Activated T-cell treated with anti-CD3 and anti-CD28 coated beads, Interleukin-2, amount 50 U/mL, for 1 hour (primary cell): ENCODE data around the gene TSC1.
A peak's percentile ranks its signal among the peaks of the same experiment; 100 is the strongest.

Experiments
- DNase-seq: peaks from one replicate; pipeline ENCODE4 v3.0.0-alpha.2; 2020

The TSC1 gene

DNA sequence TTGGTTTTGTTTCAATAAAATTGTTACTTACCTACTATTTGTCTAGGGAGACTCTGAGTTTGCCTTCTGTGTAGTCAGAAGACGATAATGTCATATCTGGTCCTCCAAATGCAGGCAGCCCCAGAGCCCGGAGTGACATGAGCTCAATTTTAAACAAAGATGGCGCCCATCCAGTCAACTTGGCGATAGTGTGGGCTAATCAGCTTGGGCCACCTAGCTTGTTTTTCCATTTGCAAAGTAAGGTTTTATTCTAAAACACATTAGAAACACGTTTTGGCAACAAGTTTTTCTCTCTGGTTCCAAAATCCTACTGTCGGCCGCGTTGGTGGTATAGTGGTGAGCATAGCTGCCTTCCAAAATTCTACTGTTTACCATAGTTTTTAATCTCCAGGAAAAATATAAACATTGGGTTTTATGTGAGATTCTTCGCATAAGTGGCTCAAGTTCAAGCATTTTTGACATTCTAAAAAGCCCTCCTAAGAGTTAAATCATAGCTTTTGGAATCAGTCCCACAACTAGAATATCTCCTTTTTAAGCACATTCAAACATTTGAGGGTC, 13.2 kb downstream of the TSC1 start:
- DNase-seq: no peak

DNA sequence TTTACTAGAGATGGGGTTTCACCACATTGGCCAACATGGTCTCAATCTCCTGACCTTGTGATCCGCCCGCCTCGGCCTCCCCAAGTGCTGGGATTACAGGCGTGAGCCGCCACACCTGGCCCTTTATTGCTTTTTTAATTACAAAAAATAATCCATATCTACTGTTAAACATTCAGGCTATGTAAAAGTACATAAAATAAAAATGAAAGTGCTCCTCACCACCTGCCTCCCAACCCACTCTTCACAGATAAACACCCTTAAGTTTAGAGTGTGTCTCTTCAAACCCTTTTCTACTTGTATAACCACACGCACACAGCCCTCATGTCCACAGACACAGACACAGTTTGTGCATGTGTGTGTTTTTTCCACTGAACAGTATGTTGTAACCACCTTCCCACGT, 16.7 kb downstream of the TSC1 start:
- DNase-seq: no peak

DNA sequence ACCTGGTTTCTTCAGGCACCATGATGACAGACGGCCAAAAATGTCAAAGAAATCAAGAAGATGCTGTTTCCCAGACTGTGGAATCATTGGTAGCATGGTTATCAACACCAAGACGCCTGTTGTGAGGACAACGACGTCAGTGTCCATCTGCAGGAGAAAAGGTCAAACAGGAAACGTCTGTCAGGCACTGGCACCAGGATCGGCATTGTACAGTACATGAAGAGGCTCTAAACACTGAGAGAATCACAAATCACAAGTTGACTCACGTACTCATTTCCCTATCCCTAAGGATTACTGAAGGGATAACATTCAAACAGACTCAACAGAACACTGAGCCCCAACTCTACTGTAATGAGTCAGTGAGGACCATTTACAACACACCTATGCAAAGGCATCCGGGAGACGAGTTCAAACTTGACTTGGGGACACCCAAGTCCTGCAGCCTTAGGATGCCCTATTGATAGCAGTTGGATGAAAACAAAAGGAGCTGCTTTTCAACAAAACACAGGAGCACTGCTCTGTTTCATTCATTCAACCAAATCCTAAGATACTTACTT, 21.0 kb downstream of the TSC1 start:
- DNase-seq: no peak

DNA sequence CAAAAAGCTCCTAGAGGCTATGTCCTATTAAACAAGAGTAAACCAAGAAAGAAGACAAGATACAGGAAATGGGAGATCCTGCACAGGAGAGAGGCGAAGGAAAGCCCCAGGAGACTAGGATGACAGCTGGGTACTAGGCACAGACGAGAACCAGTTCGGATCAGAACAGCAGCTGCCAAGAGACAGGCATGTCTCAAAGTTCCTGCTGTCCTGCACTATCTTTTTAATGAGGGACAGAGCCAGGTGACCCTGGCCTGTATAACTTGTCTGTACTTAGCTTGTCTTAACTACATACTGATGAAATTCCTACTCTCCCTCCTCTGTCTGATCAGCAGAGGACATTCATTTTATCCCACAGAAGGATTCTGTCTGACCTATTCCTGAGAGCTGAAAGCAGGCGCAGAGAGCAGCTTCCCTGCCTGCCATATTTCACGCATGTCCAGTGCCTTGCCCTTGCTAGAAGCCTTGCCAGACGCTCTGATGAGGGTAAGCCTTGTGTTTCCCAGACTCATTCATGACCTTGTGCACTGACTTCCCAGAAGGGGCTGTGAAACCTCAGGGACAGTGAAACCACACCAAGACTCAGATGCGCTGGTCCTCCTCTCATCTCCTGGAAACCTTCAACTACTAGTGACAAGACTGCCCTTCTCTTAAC, 24.7 kb downstream of the TSC1 start:
- DNase-seq: no peak

DNA sequence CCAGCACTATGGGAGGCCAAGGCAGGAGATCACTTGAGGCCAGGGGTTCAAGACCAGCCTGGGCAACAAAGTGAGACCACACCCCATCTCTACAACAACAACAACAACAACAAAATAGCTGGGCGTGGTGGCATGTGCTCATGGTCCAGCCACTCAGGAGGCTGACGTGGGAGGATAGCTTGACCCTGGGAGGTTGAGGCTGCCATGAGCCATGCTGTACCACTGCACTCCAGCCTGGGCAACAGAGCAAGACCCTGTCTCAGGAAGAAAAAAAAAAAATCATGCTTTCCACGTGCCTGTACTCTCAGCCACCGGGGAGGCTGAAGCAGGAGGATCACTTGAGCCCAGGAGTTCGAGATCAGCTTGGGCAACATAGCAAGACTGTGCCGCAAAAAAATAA, 29.5 kb downstream of the TSC1 start:
- DNase-seq: no peak

DNA sequence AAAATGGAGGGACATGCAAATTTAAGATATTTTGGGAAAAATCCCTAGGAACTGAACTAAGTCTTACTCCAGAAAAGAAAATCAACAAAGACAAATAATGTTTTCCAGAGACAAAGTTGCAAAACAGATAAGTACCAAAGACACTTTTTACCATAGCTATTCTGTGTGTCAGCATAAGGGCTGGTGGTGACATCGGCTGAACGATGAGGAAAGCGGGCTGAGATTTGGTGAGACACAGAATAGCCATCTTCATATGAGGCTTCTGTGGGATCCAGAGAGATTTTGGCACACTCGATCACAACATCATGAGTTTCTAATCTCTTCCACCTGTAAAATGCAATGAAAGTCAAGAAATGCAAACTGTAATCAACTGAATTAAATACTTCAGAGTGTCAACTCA, 32.3 kb downstream of the TSC1 start:
- DNase-seq: no peak

DNA sequence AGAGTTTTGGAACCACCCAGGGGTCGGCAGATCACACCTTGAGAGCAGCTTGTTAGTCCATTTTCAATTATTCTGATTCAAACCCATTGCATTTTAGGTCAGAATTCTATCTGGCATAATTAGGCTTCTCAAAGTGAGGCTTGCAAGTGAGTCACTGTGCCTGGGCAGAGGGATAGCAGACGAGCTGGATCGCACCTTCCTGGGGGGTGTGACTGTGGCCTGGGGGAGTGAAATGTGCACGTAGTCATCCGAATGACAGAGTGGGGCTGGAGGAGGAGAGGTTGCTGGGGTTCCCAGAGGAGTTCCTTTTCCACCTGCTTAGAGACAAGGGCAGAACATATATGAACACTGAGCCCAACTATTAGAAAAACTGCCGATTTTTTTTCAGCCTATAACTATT, 34.0 kb downstream of the TSC1 start:
- DNase-seq: no peak

DNA sequence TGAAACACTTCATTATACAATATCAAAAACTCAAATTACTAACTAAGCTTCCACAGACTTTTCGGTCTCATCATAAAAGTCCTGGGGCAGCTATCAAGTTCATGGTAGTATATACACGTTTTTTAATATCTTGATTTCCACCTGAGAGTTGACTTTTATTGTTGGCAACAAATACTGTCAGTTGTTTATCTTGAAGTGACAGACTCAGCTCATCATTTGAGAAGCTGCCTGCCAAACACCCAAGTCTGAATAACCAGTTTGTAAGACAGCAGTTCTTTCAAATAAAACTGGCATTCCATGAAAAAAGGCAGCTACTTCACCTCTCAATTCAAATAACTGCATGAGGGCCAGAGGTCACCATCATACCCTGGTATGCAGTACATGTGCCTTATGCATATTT, 35.1 kb downstream of the TSC1 start:
- no peak for DNase-seq

DNA sequence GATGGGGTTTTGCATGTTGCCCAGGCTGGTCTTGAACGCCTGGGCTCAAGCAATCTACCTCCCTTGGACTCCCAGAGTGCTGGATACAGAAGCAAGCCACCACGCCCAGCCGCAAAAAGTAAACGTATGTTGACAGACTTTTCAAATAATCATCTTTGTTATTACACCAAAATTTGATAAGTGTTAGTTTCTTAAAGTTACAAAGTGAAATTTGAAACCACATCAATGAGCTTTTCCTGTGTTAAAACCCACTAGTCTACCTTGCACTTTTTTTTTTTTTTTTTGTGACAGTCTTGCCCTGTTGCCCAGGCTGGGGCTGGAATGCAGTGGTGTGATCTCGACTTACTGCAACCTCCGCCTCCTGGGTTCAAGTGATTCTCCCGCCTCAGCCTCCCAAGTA, 35.8 kb downstream of the TSC1 start:
- DNase-seq: peak; percentile 26

DNA sequence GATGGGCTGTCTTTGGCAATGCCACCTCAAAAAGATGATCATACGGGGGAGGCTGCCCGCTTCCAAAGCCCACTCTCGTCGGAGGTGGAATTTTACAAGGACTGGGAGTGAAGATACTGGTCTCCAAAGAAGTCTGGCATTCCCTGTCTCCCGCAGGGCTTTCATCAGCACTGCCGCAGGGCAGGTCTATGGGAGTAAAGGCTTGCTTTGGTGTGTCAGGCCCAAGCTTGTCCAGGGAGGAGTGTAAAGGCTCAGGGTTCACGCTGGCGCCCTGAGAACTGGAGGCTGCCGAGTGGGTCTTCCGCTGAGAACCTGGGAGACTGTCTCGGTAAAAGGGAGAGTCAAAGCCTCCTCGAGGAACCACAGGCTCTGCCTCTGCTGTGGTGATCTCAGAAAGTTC, 38.7 kb downstream of the TSC1 start:
- no peak for DNase-seq

DNA sequence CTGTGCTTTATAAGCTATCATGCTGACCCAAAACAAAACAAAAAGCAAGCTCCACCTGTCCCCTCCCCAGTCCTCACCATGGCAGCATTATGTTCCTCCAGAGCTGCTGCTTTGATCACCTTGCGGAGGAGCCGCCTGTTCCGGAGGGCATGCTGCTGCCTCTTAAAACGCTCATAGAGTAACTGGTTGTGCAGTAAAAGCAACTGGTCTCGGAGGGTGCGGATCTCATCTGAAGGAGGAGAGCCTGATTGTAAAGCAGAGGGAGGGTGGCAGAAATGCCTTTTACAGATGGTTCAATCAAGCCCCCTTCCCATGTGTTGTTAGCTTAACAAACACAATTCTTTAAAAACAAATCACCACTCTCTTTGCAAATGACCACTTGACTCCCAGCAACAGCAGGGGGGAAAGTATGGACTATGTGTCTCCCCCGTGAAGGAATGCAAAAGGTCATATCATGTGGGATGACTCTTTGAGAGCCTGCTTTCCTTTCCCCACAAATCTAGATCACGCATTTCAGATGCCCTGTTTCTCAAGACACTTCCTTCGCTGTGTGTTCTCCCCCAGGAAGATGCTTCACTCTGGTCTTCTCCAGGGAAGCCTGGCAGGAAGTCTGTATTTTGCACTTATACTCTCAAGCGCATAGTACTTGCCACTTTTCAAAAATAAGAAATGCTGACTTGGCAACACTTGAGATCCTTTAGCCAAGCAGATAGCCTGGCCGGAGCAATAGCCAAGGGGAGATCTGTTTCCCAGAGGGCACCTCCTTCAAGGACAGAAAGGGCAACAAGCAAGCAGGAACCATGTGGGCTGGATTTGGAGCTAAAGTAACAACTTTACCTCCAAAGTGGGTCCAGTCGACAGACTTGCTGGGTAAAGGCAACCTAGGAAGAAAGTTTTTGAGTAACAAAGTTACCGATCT, 40.6 kb downstream of the TSC1 start:
- DNase-seq: no peak

DNA sequence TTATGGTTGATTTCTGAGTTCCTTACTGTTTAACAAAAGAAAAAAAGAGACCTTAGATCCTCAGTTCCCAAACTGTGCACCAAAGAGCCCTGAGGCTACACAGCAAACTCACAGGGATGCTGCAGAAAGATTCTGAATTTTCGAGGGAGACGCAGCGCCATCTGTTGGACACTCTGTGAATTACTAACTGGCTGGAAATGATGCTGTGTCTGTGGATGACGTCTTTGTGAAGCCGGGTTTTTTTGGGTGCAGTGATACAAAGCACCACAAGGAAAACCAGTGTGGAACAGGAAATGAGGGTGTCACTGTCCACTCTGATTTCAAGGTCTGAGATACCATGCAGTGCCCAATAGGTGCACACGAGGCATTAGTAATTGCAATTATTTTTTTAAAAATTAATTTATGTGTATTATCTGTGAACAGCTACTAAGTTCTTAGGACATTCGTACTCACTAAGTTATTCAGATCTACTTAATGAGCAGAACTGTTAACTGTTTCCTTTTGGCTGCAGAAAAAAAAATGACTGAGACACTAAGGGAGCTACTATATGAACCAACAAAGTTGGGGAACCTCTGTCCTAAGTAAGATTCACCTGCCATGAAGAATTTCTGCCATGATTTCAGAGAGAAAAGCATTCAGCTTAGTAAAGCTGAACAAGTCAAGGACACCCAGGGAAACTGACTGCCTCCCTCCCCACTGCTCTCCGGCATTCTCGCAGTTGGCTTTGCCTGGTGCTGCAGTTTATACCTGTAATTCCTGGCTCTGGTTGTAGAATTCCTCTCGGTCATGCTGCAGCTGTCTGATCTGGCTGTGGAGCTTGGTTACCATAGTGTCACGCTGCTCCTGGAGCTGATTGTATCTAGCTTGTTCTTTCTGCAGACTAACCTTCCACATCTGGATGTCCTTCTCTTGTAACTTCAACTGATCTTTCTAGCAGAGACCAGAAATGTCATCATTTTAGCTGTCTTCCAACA, 42.3 kb downstream of the TSC1 start:
- peak; percentile 79 for DNase-seq

DNA sequence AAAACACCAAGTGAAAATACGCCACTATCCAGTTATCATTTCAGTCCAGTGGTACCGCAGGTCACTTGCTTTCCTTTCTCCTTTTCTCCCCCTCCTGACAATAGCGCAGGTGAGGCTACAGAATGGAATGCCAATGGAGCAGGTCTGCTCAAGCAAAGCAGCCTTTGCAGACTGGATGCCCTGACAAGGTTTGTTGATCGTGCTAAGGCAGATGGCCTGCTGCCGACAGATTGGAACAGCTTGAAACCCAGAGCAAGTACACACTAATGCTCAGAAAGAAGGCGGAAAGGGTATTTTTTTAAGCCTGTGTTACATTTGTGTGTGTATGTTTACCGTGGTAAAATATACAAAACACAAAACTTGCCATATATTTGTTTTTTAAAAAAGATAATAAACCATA, 46.4 kb downstream of the TSC1 start:
- no peak for DNase-seq

DNA sequence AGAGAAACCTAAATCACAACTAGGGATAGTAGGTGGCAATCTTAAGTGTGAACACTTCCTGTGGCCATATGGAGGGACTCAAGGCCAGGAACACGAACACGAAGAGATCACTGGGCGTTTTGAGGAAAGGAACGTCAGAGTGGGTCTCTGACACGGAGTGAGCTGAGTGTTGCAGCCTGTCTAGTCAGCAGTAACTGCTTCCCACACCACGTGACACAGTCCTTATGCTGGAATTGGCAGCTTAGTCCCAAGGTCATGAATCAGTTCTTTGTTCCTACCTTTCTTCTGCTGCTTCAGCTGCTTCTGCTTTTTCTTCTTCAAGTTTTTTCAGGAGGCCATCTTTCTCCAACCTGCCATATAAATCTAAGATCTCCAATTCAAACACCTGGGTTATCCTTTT, 47.5 kb downstream of the TSC1 start:
- no peak for DNase-seq

DNA sequence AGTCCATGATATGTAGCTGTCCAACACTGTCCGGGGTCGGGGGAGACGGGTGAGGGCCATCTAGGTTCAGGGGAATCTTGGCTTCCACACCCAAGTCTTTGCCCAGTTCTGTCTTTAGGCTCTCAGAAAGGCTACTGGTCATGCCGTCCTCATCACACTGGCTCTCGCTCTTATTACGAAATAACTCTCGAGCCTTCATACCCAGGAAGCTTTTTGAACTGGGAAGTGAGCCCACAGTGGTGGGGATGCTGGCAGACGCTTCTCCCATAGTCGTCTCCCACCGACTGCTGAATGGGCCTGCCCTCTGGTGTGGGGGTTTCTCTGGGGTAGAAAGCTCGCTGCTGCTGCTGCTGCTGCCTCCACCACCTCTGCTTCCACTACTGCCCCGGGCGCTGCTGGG, 48.2 kb downstream of the TSC1 start:
- DNase-seq: no peak

DNA sequence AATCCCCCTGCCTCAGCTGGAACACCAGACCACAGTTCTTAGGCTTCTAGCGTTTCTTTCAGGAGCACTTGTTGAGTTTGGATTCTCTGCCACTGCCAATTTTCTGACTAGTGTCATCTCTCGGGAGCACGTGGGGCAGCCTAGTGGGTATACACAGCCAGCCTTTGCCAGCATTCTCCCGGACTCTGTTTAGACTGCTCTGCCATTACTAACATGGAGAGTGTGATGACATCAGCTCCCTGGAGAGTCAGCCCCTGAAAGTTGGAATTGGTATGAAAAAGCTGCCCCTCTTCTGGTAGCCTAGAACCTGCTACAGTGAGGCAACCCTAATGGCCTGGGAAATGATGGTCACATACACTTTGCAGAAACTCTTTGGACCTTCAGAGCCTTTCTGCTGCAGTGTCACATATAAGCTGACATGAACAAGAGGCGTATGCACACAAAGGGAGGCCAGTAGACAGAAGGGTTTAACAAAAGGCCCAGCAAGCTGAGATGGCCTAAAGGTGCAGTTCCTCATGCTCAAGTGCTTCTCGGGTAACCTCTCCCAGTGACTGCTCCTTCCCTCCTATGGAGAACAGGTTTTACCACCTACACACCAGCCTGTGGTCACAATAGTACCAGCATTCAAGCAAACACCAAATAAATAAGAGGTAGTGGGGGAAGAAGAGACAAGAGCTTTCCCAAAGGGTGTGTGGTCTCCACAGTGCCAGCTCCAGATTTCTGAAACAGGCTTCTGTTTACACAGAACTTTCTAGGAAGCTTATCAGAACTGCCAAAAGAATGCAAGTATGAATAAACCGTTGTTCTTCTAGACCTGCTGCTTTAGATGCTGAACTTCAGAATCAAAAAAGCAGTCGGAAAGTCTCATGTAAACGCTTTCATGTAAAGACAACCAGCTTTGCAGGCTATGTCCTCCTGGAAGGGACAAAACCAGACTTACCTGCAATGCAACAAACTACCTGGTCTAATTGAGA, 49.3 kb downstream of the TSC1 start:
- no peak for DNase-seq

DNA sequence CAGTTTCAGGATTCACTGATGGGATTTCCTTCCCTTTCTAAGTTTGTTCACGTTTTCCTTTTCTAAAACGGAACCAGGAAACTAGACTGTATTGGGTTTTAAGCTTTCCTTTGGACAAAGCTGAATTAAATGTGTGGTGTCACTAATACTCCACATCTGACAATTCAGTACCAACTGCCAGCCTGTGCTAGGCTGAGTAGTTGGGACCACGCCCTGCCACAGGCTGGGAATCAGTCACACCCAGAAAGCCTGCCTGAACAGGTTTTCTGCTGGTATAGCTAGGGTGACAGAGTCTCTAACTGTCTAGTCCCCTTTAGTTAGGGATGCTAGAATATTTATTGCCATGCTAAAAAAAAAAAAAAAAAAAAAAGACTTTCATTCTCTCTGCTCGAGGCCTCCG, 50.1 kb downstream of the TSC1 start:
- no peak for DNase-seq

DNA sequence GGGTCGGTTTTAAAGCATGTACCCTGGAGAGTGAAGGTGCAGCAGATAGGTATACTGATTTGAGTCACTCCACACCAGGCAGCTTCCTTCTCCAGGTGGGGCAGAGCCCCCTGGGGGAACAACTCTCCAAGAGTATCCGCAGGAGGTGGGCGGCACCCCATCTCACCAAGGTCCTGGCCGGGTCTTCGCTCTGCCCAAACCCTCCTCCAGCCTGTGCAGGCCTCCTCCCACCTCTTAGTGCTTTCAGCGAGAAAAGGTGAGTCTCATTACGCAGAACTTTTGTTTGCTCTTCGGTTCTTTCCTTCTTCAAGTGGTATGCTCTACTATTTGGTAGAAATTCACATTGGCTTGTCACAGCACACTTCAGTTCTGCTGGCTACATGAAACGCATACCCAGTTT, 52.0 kb downstream of the TSC1 start:
- no peak for DNase-seq

DNA sequence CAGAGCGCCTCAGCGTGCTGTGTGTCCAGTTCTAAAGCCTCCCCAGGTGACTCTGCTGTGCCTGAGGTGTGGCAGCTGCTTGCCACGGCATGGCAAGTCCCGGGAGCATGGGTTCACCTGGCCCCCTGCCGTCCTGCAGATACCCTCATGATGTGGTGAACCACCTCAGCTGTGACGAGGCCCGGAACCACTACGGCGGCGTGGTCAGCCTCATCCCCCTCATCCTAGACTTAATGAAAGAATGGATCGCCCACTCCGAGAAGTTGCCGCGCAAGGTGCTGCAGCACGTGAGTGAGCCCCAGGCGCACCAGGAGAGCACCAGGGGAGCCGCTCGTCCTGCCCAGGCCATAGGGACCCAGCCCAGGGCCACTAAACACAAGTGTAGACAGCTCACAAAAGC, 56.3 kb downstream of the TSC1 start:
- DNase-seq: no peak

DNA sequence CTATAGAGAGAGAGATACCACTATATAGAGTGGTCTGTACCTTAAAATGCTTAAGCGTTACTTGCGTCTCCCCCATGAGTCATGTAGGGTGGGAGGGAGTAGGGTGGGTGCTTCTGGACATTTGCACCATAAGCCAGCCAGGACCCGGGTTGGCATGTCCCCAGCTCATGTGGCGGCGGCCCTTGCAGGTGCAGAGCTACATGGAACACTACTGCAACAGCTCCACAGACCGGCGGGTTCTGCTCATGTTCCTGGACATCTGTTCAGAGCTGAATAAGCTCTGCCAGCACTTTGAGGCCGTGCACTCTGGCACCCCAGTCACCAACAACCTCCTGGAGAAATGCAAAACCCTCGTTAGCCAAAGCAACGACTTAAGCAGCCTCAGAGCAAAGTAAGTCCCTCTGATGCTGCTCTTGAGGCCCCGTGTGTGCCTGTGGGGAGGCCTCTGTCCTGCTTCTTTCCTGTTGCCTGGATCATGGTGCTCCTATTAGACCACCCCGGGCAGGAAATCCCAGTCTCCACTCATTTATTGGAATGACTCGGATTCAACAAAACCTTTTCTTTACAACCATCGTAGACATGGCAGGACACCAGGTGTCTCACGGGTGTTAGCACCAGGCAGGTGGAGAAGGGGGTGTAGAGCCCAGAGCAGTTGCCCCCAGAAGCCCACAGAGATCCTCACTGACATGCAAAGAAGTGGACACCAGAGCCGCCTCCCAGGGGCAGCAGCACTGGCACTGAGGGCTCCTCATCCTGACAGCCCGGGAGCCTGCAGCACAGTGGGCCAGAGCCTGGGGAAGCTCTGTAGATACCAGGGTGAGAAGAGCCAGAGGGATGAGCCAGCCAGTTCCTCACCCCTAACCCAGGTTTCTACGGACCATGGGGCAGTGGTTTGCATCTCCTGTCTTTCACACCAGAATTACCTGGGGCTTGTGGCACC, 57.0 kb downstream of the TSC1 start:
- no peak for DNase-seq
